ENCODE results near the gene GAREM1.

The GAREM1 gene

DNA sequence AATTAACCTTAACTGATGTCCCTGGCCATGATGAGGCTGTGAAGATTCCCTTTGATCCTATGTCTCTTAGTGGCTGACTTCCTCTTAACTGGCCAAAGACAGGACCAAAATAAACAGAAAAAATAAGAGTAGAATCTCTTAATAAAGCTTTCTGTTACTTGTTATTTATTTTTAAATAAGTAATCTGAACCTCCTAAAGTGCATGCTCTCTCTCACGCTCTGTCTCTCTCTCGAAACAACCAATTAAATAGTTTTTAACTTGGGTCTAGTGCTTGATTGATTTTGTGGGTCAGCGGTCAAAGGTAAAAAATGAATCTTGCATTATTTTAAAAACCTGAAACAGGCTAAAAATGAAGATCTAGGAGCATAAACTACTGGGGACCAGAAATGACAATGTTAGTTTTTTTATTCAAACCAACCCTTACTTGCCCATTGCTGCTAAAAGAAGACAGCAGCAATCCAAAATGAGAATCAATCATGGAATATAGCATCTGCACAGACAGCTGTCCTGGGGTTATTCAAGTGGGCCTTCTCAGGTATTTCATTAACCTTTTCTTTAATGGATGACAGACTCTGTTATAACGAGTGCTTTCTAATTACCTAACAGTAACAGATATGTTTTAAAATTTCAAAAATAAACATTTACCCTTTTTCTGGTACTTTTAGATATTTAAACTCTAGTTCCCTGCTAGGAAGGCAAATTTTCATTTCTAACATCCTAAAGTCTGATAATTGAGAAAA, 11.2 kb downstream of the GAREM1 start:
- no peak for DNase-seq (ENCODE audit: low read depth)

DNA sequence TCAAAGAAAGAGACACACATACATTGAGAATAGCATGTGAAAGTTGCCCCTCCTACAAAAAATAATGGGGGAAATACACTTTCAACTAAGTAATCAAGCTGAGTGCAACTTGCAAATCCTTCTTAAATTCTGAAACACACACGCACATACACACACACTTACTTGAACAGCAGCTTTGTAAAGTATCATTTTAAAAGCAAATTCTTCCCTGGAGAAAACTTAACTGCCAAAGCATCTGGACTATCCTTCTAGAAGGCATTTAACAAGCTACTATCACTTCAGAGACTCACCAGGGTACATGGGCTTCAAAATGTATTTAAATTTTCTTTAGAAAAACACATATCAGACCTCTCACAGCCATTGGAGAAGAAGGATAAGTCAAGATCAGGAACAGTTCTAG, 15.3 kb downstream of the GAREM1 start:
- DNase-seq (ENCODE audit: low read depth): no peak

DNA sequence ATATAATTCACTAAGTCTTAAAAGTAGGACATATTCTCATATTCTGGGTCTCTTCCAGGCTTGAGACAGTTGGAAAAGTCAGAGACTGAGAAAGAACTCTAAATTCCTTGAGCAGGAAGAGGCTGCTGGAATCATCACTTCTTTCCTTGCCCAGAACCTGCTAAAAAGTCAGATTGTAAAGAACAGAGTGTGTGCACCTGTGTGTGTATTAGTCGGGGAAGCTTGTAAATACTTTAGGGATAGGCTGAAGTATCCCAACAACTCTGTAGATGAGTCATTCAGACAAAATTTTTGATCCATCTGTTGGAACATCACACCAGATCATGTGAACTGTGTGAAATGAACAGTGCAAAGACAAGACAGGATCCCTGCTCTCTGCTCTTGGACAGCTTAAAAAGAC, 16.1 kb downstream of the GAREM1 start:
- no peak for DNase-seq (ENCODE audit: low read depth)

DNA sequence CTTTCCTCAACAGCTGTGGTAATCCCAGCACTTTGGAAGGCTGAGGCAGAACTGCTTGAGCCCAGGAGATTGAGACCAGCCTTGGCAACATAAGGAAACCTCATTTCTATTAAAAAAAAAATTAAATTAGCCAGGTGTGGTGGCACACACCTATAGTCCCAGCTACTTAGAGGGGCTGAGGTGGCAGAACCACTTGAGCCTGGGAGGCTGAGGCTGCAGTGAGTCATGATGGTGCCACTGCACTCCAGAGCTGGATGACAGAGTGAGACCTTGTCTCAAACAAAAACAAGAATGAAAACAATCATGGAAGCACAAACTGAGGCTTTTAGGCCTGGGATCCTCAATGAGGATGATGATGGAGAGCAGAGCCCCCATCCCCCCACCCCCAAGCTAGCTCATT, 19.8 kb downstream of the GAREM1 start:
- no peak for DNase-seq (ENCODE audit: low read depth)

DNA sequence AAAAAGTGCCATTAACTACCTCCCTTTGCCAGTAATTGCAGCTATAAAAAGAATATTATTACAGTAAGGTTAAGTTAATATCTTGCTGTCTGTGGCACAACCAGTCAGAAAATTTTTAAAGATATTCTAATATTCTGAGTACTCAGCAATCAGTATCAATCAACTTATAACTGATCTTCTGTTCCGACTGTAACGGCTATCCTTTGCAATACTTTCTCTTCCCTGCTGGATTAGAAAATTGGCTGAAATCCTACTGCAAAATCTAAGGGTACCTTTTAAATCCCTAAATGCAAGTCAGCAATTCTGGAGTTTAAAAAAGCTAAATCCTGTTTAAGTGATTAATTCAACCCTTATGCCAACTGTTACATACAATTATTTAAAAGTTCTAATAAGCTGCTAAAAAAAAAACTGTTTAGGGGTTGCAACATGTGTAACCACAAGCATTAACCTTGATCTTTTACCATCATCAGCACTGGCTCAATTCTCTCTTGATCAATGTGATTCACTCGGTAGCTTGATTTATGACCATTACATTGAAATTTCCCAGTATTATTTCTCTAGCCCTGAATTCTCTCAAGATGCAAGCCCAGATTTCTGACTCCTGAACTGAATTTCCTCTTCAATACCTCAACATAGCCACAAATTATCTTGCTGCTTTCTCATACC, 20.5 kb downstream of the GAREM1 start:
- no peak for DNase-seq (ENCODE audit: low read depth)

DNA sequence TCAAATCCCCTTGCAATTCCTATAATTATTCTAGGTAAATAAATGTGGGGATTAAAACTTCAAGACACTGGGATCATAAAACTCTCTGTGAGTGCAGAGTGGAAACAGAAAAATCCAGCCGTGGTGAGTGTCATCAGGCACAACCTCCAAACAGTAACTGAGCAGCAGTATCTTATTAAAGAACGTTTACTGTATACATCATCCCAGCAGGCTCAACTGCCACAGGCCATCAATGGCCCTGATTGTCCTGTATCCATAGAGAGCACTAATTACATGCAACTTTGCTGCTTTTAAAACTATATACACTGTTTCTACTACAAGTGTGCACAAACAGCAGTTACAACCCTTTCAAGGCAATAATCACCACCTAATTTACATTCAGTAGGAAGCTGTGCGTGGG, 23.9 kb downstream of the GAREM1 start:
- no peak for DNase-seq (ENCODE audit: low read depth)

DNA sequence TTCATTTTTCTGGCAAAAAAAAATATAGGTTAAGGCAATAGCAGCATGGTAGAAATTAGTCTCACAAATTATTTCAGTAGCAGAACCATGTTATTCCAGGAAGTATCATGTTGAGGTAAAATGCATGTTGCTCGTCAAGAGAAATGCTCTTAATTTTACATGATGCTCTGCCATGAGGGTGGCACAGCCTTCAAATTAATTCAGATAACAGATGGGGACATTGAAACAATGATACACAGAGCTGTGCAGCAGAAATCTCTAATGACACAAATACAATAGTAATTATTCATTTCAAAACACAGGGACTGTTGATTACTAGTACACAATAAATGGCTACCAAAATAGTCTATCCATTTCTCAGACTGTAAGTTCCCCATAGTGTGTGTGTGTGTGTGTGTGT, 24.8 kb downstream of the GAREM1 start:
- DNase-seq (ENCODE audit: low read depth): no peak

DNA sequence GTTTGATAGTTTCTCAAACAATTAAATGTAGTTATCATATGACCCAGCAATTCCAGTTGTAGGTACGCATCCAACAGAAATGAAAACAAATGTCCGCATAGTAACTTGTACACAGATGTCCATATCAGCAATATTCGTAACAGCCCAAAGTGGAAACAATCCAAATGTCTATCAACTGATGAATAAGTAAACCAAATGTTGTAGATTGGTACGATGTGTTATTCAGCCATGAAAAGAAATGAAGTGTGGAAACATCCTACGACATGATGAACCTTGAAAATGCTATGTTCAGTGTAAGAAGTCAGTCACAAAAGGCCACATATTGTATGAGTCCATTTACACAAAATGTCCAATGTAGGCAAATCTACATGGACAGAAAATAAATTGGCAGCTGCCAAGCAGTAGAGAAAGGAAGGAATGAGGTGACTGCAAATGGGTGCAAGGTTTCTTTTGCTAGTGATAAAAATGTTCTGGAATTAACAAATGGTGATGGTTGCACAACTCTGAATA, 26.9 kb downstream of the GAREM1 start:
- no peak for DNase-seq (ENCODE audit: low read depth)

DNA sequence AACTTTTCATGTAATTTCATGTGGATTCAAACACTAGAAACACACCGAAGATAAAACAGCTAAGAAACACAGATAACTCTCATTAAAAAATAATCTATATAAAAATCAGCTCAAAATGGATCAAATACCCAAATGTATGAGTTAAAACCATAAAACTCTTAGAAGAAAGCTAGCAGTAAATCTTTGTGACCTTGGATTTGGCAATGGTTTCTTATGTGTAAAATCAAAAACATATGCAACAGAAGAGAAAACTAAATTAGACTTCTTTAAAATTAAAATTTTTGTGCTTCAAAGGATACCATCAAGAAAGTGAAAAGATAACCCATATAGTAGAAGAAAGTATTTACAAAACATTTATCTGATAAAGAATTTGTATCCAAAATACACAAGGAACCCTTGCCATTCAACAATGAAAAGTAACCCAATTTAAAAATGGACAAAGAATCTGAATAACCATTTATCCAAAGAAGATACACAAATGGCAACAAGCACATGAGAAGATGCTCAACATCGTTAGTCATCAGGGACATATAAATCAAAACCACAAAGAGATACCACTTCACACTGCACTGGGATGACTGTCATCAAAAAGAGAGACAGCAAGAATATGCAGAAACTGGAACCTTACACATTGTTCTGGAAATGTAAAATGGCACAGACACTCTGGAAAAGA, 27.5 kb downstream of the GAREM1 start:
- no peak for DNase-seq (ENCODE audit: low read depth)

DNA sequence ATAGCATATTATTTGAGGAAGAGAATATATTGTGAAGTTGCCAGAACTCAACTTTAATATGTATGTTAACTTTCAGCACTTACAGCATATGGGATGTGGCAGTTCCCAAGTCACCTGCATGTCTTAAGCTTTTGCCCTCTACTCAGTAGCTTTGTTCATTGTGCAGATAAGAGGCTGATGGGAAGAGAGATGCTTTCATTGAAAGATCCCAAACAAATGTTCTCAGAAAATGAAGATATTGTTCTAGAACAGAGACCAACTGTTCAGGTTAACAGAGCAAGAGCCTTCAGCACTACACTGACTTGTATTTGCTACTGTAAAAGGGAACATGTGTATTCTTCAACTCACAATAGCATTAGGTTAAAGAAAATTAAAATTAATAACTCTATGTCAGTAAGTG, 28.1 kb downstream of the GAREM1 start:
- DNase-seq (ENCODE audit: low read depth): no peak

DNA sequence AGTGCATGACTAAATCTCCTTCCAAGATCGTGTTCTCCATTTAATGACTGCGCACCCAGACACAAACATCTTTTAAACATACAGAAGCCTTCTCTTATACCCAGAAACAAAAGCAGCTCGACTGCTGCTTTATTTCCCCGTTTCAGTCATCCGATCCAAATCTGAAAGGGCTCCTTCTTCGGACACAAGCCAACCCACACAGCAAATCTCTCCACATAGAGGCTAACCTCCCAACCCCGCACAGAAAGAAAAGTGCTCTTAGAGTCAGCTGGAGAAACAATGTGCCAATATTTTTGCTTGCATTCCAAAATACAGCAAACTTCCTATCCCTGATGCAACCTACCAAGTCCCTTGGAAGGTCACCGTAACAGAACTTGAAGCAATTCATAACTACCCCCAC, 29.1 kb downstream of the GAREM1 start:
- no peak for DNase-seq (ENCODE audit: low read depth)

DNA sequence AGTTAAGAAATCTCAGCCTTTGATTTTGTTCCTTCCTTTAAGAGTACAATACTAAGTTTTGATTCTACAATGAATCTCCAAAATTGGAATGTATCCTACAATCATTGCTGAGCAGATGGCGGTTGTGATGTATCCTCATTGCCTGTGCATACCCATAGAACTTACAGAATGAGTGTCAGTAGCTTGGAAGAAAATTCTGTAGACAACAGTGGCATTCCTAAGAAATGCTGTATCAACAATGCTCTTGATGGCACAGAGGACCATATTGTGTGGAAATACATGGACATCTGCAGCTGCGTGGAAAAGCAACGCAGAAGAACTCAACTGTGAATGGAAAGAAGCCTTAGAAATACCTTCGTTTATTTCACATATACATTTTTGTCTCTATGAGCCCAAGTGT, 30.2 kb downstream of the GAREM1 start:
- no peak for DNase-seq (ENCODE audit: low read depth)

DNA sequence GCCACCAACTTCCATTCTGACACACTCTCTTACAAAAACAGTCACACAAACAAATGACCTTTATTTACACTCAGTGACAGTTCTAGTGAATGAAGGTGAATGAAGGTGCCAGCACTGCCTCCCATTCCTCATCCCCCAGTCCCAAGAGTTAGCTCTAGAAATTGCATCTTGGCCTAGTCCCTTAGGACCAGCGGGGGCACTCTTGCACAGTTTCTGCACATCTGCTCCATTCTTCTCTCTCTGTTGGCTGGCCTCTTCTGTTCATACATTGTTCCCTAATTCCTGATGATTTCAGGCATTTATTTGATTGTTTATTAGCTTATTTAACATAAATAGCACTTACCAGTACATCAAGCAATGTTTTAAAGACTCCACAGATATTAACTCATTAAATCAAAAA, 30.9 kb downstream of the GAREM1 start:
- DNase-seq (ENCODE audit: low read depth): no peak

DNA sequence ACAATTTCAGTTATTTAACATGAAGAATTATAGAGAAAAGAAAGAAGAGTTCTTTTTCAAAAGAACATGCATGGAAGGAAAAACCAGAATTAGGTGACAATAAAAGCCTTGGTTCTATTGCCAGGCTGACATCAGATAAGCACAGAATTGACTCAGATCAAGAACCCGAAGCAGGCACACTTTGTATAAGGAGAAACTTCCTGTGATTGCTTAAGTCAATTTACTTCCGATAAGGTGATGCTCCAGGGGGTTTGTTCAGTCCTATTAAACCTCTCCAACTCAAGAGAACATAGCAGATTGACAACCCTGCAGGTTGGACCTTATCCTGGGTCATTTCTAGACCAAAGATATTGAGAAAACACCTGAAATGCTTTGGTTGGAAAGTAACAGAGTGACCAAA, 31.4 kb downstream of the GAREM1 start:
- DNase-seq (ENCODE audit: low read depth): no peak

DNA sequence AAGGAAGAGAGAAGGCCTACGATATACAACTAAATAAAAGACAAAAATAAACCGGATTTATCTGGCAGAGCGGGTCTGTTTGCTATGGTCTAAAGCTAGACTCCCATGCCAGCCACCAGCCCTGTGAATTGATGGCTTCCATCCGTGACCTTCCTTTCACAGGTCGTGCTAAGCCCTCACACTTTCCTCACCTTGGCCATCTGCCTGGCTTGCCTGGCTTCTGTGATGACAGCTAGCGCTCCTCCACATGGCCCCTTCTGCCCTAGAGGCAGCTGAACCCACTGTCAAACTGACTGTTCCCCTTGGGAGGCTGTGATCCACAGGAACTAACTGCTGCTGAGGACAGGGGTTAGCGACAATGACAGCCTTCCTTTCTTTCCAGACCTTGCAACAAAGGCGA, 32.5 kb downstream of the GAREM1 start:
- DNase-seq (ENCODE audit: low read depth): no peak

DNA sequence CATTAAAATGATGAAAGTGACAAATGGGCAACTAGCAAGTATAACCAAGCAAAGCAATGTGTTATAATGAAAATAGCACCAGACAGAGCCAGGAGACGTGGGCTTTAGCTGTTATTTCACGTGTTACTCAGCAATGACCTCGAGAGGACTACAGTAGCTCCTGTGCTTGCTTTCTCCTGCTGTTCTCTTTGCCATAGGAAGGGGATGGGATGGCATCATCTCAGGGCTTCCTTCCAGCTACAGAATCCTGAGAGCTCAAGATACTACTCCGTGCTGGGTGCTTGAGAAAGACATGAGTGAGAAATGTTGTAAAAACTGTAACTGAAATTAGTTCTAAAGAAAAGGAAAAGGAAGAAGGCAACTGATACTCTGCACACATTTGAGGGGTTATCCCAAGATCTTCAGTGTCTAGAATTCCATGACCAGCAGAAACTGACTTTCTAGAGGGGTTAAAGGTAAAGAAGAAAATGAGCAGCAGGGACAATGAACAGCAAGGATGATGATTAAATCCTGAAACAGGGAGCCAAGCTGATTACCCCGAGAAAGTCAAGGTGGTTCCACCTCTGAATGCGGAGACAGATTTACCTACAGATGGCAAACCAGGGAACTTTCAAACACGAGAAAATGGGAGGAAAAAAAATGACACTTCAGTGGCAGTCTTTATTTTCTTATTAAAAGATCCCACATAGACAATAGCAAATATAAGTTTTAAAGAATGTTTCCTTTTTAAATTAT, 33.4 kb downstream of the GAREM1 start:
- no peak for DNase-seq (ENCODE audit: low read depth)

DNA sequence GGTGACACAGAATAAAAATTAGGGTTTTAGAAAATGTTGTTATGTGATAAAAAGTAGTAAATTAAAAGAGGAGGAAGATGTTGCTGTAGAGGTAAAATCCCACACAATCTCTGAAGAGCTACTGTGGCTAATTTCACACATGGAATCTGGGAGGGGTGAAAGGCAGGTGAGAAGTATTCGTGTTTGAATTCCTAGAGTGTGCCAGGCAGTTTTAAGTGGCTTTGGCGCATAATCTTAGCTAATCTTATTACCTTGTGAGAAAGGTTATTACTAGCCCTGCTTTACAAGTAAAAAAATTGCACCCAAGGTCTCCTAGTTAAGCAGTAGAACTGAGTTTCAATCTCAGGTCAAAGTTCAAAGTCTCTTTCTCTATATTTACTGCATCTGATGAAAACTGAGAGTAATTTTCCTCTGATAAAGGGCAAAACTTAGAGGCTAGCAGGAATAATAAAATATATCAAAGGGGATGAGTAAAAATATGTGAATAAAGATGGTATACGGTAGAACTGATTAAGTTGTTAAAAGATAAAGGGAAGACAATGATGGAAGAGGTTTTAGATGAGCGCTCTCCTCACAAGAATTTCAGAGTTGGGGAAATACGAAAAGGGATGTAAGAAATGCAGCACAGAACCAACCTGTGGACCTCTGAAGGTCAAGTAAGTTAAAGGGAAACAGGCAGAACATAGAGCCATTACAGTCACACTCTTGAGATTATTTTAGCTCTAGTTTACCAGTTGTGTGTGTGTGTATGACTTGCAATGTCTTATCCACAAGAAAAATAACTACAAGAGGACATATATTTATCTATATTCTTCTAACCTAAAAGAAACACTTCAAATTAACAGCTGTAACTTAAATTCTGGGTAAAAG, 34.8 kb downstream of the GAREM1 start:
- no peak for DNase-seq (ENCODE audit: low read depth)

DNA sequence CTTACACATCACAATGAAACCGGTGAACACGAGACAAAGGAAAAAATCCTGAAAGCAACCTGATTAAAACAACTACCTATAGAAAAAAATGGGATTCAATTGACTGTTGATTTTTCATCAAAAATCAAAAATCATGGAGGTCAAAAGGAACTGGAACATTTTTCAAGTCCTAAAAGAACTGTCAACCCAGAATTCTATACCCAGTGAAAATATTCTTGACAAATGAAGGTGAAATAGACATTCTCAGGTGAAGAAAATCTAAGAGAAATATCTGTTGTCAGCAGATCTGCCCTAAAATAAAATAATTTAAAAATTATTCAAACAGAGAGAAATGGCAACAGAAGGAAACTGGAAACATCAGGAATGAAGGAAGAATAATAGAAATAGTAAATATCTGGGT, 38.9 kb downstream of the GAREM1 start:
- no peak for DNase-seq (ENCODE audit: low read depth)

DNA sequence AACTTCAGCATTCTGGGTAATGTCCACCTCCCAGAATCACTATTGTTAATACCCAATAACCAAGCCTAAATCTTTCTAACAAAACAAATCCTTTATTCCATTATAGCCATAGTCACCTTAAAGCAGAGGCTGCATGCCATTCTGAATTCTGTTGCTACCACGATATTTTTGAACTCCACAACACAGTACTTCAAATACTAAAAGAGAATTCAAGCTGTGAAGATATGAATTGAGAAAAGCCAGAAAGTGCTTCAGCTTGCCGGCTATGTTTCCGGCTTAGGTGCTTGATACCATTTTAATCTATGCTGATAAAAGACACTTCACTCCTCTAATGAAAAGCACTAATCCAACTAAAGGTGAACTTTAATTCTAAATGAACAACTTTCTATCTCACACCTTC, 41.3 kb downstream of the GAREM1 start:
- no peak for DNase-seq (ENCODE audit: low read depth)

DNA sequence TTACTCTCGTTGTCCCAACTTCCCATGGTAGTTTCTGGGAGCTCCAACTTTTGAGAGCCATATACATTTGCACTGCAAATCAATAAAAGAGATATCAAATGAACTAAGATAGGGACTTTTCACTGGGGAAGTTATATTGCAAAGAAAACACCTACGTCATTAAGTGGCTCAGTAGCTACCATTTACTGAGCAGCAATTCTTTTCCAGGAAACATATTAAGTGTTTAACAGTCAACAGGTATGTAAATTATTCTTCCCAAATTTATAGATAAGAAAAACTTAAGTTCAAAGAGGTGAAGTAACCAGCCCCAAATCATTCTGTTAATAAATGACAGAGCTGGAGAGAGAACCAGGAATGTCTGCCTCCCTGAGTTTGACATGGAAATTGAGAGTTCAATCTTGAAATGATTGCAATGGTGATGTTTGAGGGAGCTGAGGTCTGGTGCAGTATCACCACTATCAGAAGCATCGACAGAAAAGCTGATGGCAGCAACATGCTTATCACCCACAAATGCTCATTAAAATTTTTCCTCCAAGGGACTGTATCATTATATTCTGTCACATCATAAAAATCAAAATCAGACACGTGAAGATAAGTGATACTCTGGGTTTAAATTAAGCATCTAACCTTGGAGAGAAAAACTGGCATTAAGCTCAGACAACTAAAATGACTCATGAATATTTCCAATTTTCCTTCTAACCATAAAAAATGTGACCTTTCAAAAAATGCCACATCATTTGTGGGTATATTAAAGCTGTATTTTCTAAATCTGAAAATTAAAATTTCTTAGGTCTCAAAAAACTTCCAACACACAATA, 43.4 kb downstream of the GAREM1 start:
- DNase-seq (ENCODE audit: low read depth): no peak

DNA sequence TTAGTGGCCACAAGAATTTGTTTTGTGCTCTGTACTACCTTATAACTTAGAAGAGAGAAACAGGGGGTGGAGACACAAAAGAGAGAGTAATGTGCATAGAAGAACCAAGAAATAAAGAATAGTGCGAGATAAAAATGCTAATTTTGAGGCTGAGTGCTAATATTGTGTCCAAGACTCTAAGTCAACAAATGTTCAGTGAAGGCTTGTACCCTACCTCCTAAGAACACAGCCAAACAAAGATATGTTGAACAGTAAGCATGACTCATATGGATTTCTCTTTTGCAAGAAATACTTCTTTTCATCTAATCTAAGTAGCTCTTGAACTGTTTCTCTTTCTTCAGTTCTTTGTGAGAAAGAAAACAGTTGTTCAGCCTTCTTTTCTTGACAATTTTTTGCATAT, 45.2 kb downstream of the GAREM1 start:
- DNase-seq (ENCODE audit: low read depth): no peak

Data from activated T-cell treated with anti-CD3 and anti-CD28 coated beads for 1 hour (primary cell).